Stimulated activated CD4-positive, alpha-beta T cell treated with anti-CD3 and anti-CD28 coated beads, Interleukin-2, amount 100 ng/mL, for 48 hours (primary cell): ENCODE data around the gene RBBP8.
A peak's percentile ranks its signal among the peaks of the same experiment; 100 is the strongest.
"Not testable (repeated sequence)": the region's sequence is repeated elsewhere in the genome, so short reads cannot be mapped to it uniquely, and the experiment has no call there.

Experiments used
- DNase-seq, 2 donors: peaks; one replicate each; pipeline ENCODE4 v3.0.0-alpha.2; 2020

RBBP8 gene

DNA sequence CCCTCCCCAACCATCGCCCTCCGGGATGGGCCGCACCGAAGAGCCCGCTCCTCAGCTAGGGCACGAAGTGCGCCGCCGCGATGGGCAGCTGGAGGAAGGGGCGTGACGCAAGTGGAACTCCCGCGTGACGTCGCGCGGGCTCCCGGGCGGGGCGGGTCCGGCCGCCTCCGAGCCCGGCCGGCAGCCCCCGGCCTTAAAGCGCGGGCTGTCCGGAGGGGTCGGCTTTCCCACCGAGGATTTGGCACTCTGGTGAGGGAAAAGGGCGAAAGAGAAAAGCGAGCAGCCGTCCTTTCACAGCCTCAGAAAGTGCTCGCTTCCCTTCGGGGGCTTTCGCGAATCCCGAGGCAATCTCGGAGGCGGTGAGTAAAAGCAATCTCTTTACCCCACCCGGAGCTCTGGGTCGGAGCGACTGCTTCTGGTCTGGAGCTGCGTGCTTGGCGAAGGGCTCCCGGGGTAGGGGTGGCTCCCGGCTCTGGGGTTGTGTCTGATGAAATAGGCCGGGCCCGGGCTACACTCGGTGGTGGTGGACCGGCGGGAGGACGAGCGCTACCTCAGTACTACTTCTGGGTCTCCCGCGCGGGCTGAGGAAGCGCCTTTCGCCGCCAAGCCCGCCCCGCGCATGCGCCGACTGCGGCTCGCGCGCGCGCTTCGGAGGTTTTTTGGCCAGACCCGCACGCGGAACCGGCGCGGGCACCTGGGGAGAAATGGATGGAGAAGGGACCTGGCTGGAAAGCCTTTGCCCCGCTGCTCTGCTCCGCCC is at the start of gene RBBP8:
Gene RBBP8, plus strand, starts transcription at position 123 of the 760 bp plus-strand sequence. CDS start 3,524 bp downstream, outside the sequence.
- peak; percentile 80 to 84 for DNase-seq

DNA sequence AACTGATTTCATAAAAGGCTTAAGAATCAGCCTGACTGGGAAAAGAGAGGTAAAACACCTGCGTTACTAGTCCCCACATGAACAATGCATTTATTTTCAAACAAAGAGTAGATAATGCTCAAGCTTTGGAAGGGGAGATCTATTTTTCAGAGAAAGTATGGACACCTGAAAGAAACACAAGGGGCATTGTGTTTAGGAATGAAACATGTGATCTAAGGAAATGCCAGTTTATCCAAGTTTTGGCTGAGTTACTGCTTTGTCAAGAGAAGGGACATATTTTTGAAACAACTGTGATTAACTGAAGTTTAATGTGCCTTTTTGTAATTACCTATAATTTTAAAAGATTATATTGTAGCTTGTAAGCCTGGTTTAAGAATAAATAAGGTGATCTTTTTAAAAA is 49.3 kb upstream of the RBBP8 start:
- DNase-seq: no peak

DNA sequence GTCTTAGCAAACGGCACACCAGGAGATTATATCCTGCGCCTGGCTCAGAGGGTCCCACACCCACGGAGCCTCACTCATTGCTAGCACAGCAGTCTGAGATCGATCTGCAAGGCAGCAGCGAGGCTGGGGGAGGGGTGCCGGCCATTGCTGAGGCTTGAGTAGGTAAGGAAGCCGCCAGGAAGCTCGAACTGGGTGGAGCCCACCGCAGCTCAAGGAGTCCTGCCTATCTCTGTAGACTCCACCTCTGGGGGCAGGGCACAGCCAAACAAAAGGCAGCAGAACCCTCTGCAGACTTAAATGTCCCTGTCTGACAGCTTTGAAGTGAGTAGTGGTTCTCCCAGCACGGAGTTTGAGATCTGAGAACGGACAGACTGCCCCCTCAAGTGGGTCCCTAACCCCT is 47.4 kb upstream of the RBBP8 start:
- DNase-seq: not testable (repeated sequence)

DNA sequence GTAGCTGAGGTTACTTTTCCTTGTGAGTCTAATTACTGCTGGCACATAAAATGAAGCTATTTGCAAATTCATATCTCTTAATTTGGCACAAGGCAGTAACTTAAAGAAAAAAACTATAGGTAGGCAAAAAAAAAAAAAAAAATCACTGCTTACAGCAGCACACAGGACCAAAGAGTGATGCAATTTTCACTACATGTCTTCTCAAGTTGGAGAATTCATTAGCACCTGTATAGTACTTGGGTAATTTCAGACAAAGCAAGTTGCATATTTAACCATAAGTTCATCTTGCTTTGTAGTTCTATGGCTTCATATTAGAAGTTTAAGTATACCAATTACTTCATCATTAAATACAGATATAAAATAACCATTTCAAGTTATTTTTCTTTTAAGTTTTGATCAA is 33.7 kb upstream of the RBBP8 start:
- DNase-seq: no peak

DNA sequence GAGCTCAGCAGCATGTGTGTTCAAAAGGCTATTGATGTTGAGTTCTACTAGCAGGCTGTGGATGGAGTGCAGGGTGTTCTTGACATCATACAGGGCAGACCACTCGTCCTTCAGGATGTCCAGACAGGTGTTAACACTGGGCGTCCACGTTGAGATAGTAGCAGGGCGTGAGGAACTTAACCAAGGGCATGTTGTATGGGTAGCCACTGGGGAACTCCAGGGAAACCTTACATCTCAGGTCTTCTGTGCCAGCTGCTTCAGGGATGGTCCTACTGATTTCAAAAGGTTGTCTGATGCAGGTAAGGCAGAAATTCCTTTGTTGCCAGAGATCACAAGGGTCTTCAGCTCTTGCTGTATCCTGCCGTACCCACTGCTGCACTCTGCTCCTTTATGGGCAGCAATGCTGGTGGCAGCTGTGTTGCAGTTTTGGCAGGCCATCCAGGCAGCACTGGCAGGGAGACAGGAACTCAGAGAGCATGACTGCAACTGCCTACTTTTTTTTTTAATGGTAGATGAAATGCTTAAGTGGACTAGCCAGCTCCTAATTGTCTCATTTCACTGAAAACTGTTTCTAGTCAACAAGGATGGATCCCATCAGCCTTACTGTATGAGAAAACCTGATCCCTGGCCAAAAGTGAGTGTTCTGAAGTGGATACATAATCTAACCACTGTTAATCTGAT is 32.4 kb upstream of the RBBP8 start:
- no peak for DNase-seq

DNA sequence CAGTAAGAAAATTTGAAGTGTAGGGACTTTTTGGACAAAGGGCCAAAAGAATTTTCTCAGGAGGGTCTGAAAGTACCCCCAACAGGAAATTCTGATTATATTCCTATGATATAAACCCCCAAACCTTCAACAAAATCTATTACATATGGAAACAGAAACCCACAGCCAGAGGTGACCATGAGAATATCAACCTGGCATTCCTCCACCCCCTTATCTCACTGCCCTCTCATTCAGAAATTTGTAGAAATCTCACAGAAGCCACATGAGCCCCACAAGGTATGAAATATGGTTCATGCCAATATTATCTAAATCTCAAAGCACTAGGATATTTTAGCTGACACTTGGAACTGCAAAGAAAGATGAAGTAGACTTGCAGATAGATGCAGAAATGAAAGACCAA is 31.0 kb upstream of the RBBP8 start:
- no peak for DNase-seq

DNA sequence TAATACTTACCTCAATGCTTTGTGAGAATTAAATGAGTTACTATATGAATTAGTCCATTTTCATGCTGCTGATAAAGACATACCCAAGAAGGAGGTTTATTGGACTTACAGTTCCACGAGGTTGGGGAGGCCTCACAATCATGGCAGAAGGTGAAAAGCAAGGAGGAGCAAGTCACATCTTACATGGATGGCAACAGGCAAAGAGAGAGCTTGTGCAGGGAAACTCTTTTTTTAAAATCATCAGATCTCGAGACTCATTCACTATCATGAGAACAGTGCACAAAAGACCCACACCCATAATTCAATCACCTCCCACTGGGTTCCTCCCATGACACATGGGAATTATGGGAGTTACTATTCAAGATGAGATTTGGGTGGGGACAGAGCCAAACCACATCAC is 29.9 kb upstream of the RBBP8 start:
- DNase-seq: not testable (repeated sequence)

DNA sequence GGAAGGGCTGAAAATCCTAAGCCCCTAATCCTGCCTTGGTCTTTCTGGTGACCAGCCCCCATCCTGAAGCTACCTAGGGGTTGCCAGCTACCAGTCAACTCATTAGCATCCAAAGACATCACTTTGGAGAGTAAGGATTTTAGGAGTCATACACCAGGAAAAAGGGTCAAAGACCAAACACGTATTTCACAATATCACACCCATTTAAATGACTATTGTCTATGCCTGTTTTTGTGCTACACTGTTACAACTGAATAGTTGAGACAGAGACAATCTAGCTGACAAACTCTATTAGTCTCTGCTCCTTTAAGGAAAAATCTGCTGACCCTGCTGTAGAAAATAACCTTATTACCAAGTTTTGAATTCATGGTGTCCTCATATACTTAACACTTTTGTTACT is 21.0 kb upstream of the RBBP8 start:
- no peak for DNase-seq

DNA sequence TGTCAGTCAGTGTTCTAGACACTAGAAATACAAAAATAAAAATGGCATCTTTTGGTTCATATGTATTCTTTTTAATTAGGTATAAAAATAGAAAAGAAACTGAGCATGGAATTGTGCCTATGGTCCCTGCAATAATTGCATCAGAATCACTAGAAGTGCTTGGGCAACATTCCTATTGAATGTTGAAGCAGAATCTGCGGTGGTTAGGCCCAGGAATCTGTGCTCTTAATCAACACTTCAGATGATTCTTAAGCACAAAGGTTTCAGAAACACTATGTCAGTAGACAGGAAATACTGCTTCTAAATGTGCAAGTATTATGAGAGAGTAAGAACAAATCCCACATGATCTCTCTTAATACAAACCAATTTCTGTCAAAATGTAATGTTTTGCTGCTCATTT is 20.3 kb upstream of the RBBP8 start:
- DNase-seq: no peak

DNA sequence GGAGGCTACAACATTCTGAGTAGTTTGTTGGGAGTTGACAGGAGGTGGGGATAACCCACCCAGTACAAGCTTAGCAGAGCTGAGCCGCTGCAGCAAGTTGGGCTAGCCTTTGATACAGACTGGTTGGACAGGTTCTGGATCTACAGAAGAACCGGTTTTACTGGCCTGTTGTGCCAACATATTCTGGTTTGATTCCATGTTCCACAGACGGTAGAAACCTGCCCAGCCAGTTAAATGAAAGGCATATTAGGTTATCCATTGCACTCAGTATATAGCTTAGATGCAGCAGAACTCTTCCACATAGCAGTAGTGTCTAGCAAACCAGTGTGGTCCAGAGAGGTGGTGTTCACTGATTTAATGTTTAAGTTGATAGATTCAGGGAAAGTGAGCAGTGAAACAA is 19.3 kb upstream of the RBBP8 start:
- DNase-seq: no peak

DNA sequence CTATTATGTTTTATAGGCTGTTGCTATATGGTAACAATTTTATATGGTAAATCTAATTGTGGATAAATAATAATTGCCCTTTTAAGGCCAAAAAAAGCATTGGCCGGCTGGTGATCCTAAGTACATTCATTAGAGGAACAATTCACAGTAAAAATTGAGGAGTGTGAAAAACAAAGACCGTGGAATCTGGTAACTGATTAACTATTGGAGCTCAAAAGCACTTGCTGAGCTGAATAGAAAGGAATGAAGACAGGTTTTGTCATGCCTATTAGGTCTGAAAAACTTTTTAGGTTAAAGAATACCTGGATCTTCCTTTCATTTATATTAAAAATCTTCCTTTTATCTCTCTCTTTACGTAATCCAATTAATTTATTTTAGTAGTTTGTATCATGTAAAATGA is 18.5 kb upstream of the RBBP8 start:
- no peak for DNase-seq

DNA sequence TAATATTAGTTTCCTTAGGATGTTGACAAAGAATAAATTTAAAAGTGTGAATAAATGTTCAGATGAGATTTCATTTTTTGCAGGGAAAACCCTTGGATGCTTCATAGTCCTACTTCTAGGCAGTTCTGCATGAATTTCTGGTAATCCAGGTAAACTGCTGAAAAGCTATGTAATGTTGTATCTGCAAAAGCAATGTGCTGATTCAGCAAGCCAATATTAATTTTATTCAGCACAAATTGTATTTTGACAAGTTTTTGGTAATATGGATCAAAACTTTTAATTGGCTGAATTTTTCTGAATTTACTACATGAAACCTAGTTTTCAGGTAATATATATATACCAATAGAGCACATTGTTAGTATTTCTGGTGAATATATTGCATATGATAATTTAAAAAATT is 17.8 kb upstream of the RBBP8 start:
- DNase-seq: no peak

DNA sequence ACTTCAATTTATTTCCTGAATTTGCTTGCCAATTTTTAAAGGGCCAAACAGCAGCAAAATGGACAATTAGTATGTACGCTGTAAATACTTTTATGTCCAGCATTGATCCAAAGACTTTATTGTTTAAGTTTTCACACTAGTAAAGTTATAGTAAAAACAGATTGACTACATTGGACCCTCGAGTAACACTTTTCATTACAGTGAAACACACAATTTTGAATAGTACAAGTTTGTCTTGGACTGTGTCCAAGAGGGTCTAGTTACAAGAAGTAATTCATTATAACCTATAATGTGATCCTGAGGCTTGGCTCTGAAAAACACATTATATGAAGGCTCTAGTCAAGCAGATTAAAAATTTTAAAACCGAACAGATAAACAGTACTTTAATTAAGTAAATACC is 11.4 kb upstream of the RBBP8 start:
- DNase-seq: no peak

DNA sequence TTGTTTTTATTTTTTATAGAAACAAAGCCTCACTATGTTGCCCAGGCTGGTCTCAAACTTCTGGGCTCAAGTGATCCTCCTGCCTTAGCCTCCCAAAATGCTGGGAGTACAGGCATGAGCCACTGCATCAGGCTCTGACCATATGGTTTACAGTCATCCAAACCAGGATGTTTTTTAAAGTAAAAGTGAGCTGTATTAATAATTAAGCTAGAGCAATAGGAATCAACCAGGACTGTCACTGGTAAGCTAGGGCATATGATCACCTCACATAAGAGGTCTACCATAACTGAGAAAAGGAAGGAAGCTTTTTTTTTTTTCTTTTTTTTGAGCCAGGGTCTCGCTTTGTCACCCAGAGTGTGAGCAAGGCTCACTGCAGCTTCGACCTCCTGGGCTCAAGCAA is 8.5 kb upstream of the RBBP8 start:
- no peak for DNase-seq

DNA sequence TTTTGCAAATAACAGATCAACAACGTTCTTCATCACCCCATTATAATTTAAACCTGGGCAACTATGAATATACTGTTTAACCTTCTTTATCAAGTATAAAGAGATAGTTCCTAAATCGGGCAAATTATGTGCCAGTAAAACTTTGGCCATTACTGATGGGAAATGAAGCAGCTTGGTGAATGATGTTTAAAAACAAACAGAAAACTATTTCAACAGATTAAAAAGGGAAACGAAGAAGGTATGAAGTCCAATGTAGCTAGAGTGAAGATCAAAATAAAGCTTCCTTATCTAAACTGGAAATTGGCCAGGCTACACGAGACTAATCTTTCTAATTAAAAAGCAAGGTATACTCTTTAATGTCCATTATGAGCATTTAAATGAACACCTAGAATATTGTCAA is 6.7 kb upstream of the RBBP8 start:
- DNase-seq: no peak

DNA sequence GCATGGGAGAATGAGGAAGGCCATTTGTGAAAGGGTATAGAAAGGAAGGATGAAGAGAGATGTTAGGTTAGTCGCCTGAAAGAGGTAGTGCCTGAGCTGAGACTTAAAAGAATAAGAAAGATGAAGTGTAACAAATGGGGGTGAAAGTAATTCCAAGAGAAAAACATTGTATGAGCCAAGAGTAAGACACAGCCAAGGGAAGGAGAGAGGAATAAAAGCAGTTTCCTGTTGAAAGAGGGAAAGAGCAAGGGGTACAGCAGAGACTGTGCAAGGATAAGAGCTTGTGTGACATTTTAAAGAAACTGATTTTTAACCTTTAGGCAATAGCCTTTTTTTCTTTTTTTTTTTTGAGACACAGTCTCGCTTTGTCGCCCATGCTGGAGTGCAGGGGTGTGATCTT is 4.8 kb upstream of the RBBP8 start:
- DNase-seq: no peak

DNA sequence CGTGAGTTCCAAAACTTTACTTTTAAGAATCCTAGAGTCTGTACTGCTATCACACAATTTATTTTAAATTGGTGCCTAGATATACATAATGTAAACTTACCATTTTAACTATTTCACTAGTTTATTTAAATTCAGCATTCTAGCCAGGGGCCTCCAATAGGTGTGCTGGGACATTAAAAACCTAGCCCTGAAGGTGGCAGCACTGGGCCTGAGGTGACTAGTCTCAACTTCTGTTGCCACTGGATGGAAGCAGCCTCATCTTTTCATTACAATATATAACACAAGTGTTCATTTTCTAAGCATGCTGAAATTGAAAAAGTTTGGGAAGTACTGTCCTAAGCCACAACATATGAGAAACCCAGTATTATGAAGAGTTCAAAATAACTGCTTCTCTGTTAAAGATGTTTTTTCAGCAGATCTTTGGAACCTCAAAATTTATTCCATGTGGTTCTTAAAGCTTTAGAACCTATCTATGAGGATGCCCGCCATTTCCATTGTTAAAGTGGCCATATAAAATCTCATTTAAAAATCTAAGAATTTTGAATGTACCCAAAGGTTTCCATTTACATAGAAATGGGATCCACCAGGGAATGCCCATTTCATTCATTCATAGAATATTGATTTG is 2.9 kb upstream of the RBBP8 start:
- DNase-seq: peak; percentile 75 to 79

DNA sequence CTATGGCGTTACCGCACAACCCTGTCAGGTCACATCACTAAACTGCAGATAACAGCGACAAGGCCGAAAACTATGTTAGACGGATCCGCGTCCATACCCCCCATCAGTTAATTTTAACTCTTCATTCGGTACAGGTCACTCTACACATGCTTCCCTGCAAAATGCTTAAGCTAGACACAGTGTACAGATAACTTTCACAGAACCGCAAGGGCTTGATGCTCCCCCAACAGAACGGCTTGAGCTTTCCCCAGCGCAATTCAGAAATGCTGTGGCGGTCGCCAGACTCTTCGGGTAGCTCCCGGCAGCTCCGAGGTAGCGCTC is 283 bp upstream of the RBBP8 start:
- DNase-seq: no peak

DNA sequence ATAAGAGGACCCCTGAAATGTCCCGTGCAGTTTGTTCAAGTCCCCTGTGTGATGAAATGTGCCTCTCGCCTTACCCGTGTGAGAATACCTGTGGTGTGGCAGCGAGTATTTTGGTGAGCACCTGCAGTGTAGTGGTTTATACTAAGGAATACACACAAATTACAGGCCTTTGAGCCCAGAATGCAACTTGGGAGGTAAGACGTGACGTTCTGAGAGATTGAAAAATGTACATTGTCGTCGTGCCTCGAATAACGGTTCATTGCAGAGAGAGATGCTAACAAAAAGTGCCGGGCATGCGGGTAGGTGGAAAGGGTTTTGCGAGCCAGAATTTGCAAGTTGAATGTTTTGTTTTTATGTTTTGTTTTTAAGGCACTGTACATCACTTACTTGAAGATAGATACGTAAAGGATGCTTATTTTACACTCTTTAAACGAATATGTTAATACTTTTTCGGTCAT is 867 bp downstream of the RBBP8 start:
- no peak for DNase-seq

DNA sequence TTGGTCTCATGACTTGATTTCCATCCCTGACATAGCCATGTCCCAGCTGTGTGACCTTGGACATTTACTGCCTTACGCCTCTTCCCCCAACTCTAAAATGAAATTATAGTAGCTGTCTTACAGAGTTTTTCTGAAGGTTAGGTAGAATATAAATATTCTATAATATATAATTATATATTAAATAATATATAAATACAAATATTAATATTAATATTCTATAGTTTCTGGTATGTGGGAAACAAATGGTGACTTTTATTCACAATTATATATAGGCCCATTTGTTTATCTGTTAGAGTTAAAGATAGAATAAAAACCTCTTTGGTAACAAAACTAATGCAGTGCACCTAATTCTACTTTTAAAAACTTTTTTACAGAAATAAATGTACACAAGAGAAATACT is 1.7 kb downstream of the RBBP8 start:
- no peak for DNase-seq

DNA sequence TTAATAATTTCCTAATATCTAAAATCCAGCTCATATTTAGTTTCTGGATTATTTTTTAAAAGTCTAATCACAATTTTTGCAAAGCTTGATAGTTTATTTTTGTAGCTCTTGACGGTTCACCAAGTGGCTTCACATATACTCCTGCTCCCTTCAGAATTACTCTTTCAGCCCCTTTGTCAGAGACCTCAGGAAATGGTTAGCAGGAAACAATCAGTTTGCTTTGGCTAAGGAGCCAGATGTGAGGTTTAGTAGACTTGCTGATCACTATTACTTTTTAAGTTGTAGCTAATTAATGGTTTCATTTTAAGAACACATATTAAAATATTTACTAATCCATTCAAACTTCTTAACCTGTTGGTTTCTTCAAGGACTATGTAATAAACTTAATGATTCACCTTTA is 2.3 kb downstream of the RBBP8 start:
- DNase-seq: no peak

DNA sequence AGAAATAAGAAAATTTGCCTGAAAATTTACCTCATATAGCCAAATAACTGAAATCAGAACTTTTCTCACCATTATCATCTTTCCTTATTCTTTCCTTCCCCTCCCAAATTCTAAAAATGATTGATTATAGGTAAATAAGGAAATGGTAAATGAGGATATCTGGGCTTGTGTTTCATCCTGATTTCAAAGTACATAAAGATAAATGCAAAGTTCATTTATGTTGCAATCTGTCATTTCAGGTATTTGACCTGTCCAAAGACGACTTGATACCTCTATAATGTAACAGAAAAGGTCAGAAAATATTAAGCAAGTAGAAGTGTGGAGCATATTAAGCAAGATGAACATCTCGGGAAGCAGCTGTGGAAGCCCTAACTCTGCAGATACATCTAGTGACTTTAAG is 3.4 kb downstream of the RBBP8 start:
- DNase-seq: no peak

DNA sequence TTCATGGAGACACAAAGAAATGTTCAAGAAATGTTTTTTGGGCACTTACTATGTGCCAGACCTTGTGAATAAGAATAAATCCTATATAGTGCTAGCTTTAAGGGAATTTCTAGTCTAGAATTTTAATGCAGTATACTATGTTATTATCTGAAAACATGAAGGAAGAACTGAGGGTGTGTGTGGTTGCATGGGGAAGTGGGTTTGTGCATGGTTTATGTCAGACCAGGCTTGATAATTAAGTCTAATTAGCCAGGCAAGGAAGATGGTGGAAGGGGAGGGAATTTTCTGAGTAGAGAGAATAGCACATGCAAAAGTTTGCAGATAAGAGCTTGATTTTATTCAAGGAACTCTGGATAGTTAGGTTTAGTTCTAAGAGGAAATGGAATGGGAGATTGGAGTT is 6.5 kb downstream of the RBBP8 start:
- no peak for DNase-seq

DNA sequence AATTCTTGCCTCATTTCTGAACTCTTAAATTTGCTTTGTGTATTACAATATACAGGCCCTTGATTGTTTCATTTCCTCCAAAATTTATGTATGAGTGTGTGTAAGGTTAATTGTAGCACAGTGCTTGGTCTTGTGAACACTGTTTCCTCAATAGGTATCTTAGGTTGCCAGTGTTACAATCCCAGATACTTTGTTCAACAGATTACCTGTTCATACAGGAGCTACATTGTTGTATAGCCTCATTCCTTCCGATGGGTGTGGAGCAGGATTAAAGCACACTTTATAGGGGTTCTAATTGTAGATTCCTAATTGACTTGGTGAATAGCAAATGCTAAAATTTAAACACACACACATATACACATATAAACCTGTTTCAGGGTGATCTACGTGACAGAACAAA is 10.7 kb downstream of the RBBP8 start:
- no peak for DNase-seq
